PC-9 (cell line): Measurements from ENCODE around the gene ACACA. TPM values are rescaled to one million over a fixed set of nuclear protein-coding genes. Genes with fewer than 3 reads are reported as not detected.

Experiments
- BruUV-seq: library from RNA; stranded (reverse); fragments of 400-500 nt; replicated peaks from 2 replicates; lab custom pipeline; 2021; lab: Mats Ljungman, UMichigan
- CTCF ChIA-PET: fragments of 300-600 bp; sonication (Branson Sonifier 250); formaldehyde crosslinking; loops from one replicate; lab custom pipeline; 2022; ENCODE audit warnings: antibody characterized with exemption; lab: Charles Lee
- POLR2A ChIA-PET: fragments of 300-600 bp; sonication (Branson Sonifier 250); formaldehyde crosslinking; loops from one replicate; lab custom pipeline; 2022; ENCODE audit warnings: antibody characterized with exemption; ENCODE audit not compliant: unreplicated experiment; lab: Charles Lee
- DNase-seq, 2 experiments: peaks; one replicate each; pipeline versions ENCODE4 v3.0.0 to v3.0.0-alpha.2; 2015 to 2022; ENCODE audit warnings: mixed read lengths in 1 of 2
- H2AFZ ChIP-seq: fragments of 200-600 bp; sonication (generic); 2 replicates; pipeline ENCODE4 v1.8.1; 2017; ENCODE audit warnings: antibody characterized with exemption
- H3F3A ChIP-seq: fragments of 200-600 bp; sonication (generic); 2 replicates; pipeline ENCODE4 v1.8.1; 2017; ENCODE audit warnings: antibody characterized with exemption, mild to moderate bottlenecking, low read depth; ENCODE audit not compliant: insufficient read depth
- H3K27ac ChIP-seq: fragments of 200-600 bp; sonication (generic); 2 replicates; pipeline ENCODE4 v1.6.1; 2016; ENCODE audit warnings: mixed run types
- H3K27me3 ChIP-seq: fragments of 200-600 bp; sonication (generic); 2 replicates; pipeline ENCODE4 v1.6.1; 2016; ENCODE audit warnings: low read depth, mixed run types; ENCODE audit not compliant: insufficient read depth
- H3K36me3 ChIP-seq: fragments of 200-600 bp; sonication (generic); 2 replicates; pipeline ENCODE4 v1.6.1; 2016; ENCODE audit warnings: low read depth, mixed run types
- H3K4me1 ChIP-seq: fragments of 200-600 bp; sonication (generic); replicated peaks from 2 replicates; pipeline ENCODE4 v1.6.1; 2016; ENCODE audit warnings: mixed run types; ENCODE audit not compliant: insufficient read depth
- H3K4me2 ChIP-seq: fragments of 200-600 bp; sonication (generic); 2 replicates; pipeline ENCODE4 v1.6.1; 2017; ENCODE audit warnings: mixed run types
- H3K4me3 ChIP-seq: fragments of 200-600 bp; sonication (generic); 2 replicates; pipeline ENCODE4 v1.6.1; 2016; ENCODE audit warnings: mixed run types
- H3K79me2 ChIP-seq: fragments of 200-600 bp; sonication (generic); 2 replicates; pipeline ENCODE4 v1.6.1; 2017; ENCODE audit warnings: low read depth, mixed run types
- H3K9me2 ChIP-seq: fragments of 200-600 bp; sonication (generic); 2 replicates; pipeline ENCODE4 v1.8.1; 2017; ENCODE audit warnings: mild to moderate bottlenecking; ENCODE audit not compliant: insufficient read depth
- H3K9me3 ChIP-seq: fragments of 200-600 bp; sonication (generic); 2 replicates; pipeline ENCODE4 v1.8.1; 2016; ENCODE audit warnings: low read depth; ENCODE audit not compliant: insufficient read depth
- H4K20me1 ChIP-seq: fragments of 200-600 bp; sonication (generic); 2 replicates; pipeline ENCODE4 v1.8.1; 2017; ENCODE audit not compliant: insufficient read depth
- EZH2 ChIP-seq: fragments of 200-600 bp; sonication (generic); IDR thresholded peaks from 2 replicates; pipeline ENCODE4 v1.8.0; 2017; ENCODE audit warnings: antibody characterized with exemption, low read depth
- intact Hi-C: fragments of 100-400 bp; cut with micrococcal nuclease; formaldehyde crosslinking; loops from one replicate; pipeline ENCODE4 v1.10.0; 2022; ENCODE audit not compliant: unreplicated experiment
- total RNA-seq: library from RNA; stranded (reverse); gene quantifications from 2 replicates; pipeline ENCODE4 v1.2.3, GENCODE V29; 2021
- TF ChIP-seq, protein P1 (sequence below): fragments of 200-600 bp; sonication (generic); conservative IDR thresholded peaks from 2 replicates; pipeline ENCODE4 v1.6.1; 2017; ENCODE audit warnings: mixed run types, antibody characterized with exemption, mild to moderate bottlenecking, moderate library complexity

The ACACA gene
- total RNA-seq, 1 experiment from 2014 or later = 185 TPM

DNA sequence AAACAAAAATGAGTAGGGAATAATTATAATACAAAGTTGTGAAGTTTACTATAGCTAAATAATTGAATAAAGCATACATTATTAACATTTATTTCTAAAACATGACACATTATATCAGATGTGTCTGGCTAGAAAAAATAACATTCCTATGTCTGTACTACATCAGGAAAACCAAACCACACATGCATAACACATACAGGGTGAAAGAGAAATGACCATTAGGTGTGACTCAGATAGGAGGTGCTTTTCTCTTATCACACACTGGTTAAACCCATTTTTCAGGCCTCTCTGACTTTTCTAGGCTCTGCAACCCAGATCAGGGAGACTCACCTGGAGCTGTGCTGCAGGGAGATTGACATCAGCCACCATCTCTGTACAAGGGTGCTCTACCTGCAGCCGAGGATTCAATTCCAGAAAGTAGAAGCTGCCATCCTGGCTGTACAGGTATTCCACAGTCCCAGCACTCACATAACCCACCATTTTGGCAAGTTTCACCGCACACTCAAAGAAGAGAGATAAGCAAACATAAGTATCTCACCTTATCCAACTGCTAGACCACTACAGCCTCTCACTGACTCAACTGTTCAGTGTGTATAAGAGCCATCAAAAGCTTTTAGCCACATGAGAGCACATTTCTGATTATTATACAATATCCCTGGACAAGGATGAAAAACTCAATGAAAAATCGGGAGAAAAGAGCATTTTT is 147.5 kb downstream of the ACACA start:
- H3K27ac ChIP-seq = no peak overlapping the region
- H3K79me2 ChIP-seq = 0 out of 2 replicates have a peak, but pooled peaks cover 6% of the 10 kb centered on the region
- peaks cover 6% of the 10 kb centered on the region; the same call in 1 of the 2 replicates for H4K20me1 ChIP-seq
- no peaks in the 10 kb centered on the region for H3K27me3 ChIP-seq
- no peak for DNase-seq
- no peak overlapping the region for H2AFZ ChIP-seq
- no peaks in the 10 kb centered on the region for H3K4me1 ChIP-seq
- H3K9me3 ChIP-seq = no peaks in the 10 kb centered on the region
- H3K36me3 ChIP-seq = peaks cover 45% of the 10 kb centered on the region
- CTCF ChIA-PET = no interaction called here
- H3K4me2 ChIP-seq = no peak overlapping the region
- POLR2A ChIA-PET = interaction anchor here (0.6 kb wide), 1 partner anchor 90 kb away, joined by 3 read pairs; no protein-coding TSS in a partner anchor
- no peak overlapping the region for H3K4me3 ChIP-seq
- BruUV-seq = no TSS peak
- H3K9me2 ChIP-seq = no peaks in the 10 kb centered on the region
- intact Hi-C loops = no loop called here
- no peak for TF ChIP-seq EZH2
- TF ChIP-seq, protein P1, sequence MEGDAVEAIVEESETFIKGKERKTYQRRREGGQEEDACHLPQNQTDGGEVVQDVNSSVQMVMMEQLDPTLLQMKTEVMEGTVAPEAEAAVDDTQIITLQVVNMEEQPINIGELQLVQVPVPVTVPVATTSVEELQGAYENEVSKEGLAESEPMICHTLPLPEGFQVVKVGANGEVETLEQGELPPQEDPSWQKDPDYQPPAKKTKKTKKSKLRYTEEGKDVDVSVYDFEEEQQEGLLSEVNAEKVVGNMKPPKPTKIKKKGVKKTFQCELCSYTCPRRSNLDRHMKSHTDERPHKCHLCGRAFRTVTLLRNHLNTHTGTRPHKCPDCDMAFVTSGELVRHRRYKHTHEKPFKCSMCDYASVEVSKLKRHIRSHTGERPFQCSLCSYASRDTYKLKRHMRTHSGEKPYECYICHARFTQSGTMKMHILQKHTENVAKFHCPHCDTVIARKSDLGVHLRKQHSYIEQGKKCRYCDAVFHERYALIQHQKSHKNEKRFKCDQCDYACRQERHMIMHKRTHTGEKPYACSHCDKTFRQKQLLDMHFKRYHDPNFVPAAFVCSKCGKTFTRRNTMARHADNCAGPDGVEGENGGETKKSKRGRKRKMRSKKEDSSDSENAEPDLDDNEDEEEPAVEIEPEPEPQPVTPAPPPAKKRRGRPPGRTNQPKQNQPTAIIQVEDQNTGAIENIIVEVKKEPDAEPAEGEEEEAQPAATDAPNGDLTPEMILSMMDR = no peak
- H3F3A ChIP-seq = peaks cover 36% of the 10 kb centered on the region

GRCh38 chr17:37256627-37257026 is 150.0 kb downstream of the ACACA start:
- Histone ChIP-seq H3K27me3 (no peaks in the 10 kb centered on the region), H3K36me3 (peaks cover 39% of the 10 kb centered on the region), H3K4me1 (no peaks in the 10 kb centered on the region), H3K27ac (no peak overlapping the region), H3K4me3 (no peak overlapping the region), H2AFZ (no peak overlapping the region), H3K4me2 (no peak overlapping the region), H4K20me1 (no peaks in the 10 kb centered on the region; the same call in 1 of the 2 replicates), H3F3A (peaks cover 33% of the 10 kb centered on the region), H3K79me2 (0 out of 2 replicates have a peak, but pooled peaks cover 6% of the 10 kb centered on the region), H3K9me3 (no peaks in the 10 kb centered on the region), H3K9me2 (no peaks in the 10 kb centered on the region)
- CTCF ChIA-PET = no interaction called here
- TF ChIP-seq, protein P1 = no peak
- TF ChIP-seq EZH2 = no peak
- POLR2A ChIA-PET = no interaction called here
- intact Hi-C loops = no loop called here
- BruUV-seq = no TSS peak
- DNase-seq = no peak

DNA sequence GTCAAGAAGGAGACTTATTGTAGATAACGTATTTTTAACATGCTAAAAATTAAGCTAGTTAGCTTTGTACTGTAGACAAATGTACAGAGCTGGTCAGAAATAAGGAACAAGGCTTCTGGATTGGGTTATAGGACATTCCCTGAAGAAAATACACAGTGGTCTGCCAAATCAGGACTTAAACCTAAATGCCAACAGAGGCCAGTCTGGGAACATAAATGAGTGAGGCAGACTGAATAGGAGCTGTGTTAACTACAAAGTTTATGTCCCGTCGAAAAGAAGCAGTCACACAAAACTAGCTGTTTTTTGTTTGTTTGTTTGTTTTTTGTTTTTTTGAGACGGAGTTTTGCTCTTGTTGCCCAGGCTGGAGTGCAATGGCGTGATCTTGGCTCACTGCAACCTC is 151.2 kb downstream of the ACACA start:
- Histone ChIP-seq H2AFZ (no peak overlapping the region), H3K27me3 (no peaks in the 10 kb centered on the region), H3K4me2 (no peak overlapping the region), H3K36me3 (peaks cover 36% of the 10 kb centered on the region), H3K9me2 (no peaks in the 10 kb centered on the region), H3K79me2 (no peaks in the 10 kb centered on the region), H3K4me3 (no peak overlapping the region), H3K27ac (no peak overlapping the region), H3F3A (peaks cover 28% of the 10 kb centered on the region), H4K20me1 (no peaks in the 10 kb centered on the region; the same call in 1 of the 2 replicates), H3K9me3 (no peaks in the 10 kb centered on the region), H3K4me1 (no peaks in the 10 kb centered on the region)
- ChIA-PET POLR2A (no interaction called here), CTCF (no interaction called here)
- intact Hi-C loops = no loop called here
- no peak for DNase-seq
- TF ChIP-seq, protein P1 = no peak
- TF ChIP-seq EZH2 = no peak
- no TSS peak for BruUV-seq
